Posterior cingulate gyrus (tissue), 11 donors: Measurements from ENCODE around the gene C11orf54.

ENCODE experiments used
- DNase-seq, 10 donors: peaks; one replicate each; pipeline versions ENCODE4 v3.0.0 to v3.0.0-alpha.2; 2020 to 2021; ENCODE audit warnings: mixed read lengths in 3 of 10
- intact Hi-C: fragments of 100-400 bp; cut with DNase I; formaldehyde crosslinking; loops from one replicate; pipeline ENCODE4 v1.15.1; 2023

C11orf54 gene

GRCh38 chr11:93741094-93741881, at the start of gene C11orf54, which contains the start of gene TAF1D:
C11orf54 (plus strand) TSS chr11:93741672; CDS start chr11:93747394, 5,722 bp downstream.
TAF1D (minus strand) TSS chr11:93741495; CDS start chr11:93739304, 2,191 bp downstream.
- intact Hi-C loops, result loop anchor here (2.0 to 10.0 kb wide), 2 partner anchors 42 to 764 kb away; no protein-coding TSS in a partner anchor
- DNase-seq, result peak; percentile 94 to 99 (median 95)

- intact Hi-C loops, result no loop called here
- no peak for DNase-seq
Measured at GRCh38 chr11:93694109-93694508, 47.4 kb upstream of the C11orf54 start.

- no peak for DNase-seq
- intact Hi-C loops, result no loop called here
Measured at GRCh38 chr11:93694557-93694956, 46.9 kb upstream of the C11orf54 start.

GRCh38 chr11:93697611-93698010, 43.9 kb upstream of the C11orf54 start:
- intact Hi-C loops, result no loop called here
- DNase-seq, result no peak

GRCh38 chr11:93700830-93701229, 40.6 kb upstream of the C11orf54 start:
- intact Hi-C loops, result no loop called here
- no peak for DNase-seq

- no peak for DNase-seq
- intact Hi-C loops, result no loop called here
Measured at GRCh38 chr11:93704237-93704636, 37.2 kb upstream of the C11orf54 start.

- no peak for DNase-seq
- intact Hi-C loops, result no loop called here
Measured at GRCh38 chr11:93710239-93710638, 31.2 kb upstream of the C11orf54 start.

- no peak for DNase-seq
Measured at GRCh38 chr11:93712678-93713077, 28.8 kb upstream of the C11orf54 start.

GRCh38 chr11:93715797-93716396, 25.6 kb upstream of the C11orf54 start:
- intact Hi-C loops, result no loop called here
- DNase-seq, result no peak

More at GRCh38 chr11:93712678-93713077, 28.8 kb upstream of the C11orf54 start:
- intact Hi-C loops, result no loop called here

- DNase-seq, result no peak
- intact Hi-C loops, result no loop called here
Measured at GRCh38 chr11:93717501-93717900, 24.0 kb upstream of the C11orf54 start.

GRCh38 chr11:93718057-93718563, 23.4 kb upstream of the C11orf54 start:
- DNase-seq, result no peak
- intact Hi-C loops, result no loop called here

- intact Hi-C loops, result no loop called here
- no peak for DNase-seq
Measured at GRCh38 chr11:93719310-93719709, 22.2 kb upstream of the C11orf54 start.

GRCh38 chr11:93720522-93720921, 20.9 kb upstream of the C11orf54 start:
- DNase-seq, result peak in 1 of 10 donors; percentile 45
- intact Hi-C loops, result no loop called here

- intact Hi-C loops, result no loop called here
- DNase-seq, result no peak
Measured at GRCh38 chr11:93724089-93724488, 17.4 kb upstream of the C11orf54 start.

GRCh38 chr11:93727985-93728791, 13.3 kb upstream of the C11orf54 start:
- intact Hi-C loops, result no loop called here
- DNase-seq, result peak in 1 of 10 donors; percentile 34

- intact Hi-C loops, result no loop called here
Measured at GRCh38 chr11:93728792-93729128, 12.7 kb upstream of the C11orf54 start.

GRCh38 chr11:93729129-93729616, 12.3 kb upstream of the C11orf54 start:
- DNase-seq, result no peak
- intact Hi-C loops, result no loop called here

More at GRCh38 chr11:93728792-93729128, 12.7 kb upstream of the C11orf54 start:
- no peak for DNase-seq

- intact Hi-C loops, result no loop called here
- no peak for DNase-seq
Measured at GRCh38 chr11:93730108-93731107, 11.1 kb upstream of the C11orf54 start.

GRCh38 chr11:93732237-93732892, 9.1 kb upstream of the C11orf54 start:
- intact Hi-C loops, result no loop called here
- DNase-seq, result no peak
